ENCODE measurements around the gene LIN28B.

Gene LIN28B

GRCh38 chr6:105116150-105116549, 159.2 kb downstream of the LIN28B start:
- no peak overlapping the region for H3K4me3 ChIP-seq (ENCODE audit: low read depth in 1 of 2, low read length in 2 of 2)
- H3K27me3 ChIP-seq (ENCODE audit: control insufficient read depth in 1 of 2, insufficient read depth in 2 of 2, low read length in 2 of 2): no peaks in the 10 kb centered on the region
- peaks cover 38% of the 10 kb centered on the region for H3K36me3 ChIP-seq (ENCODE audit: insufficient read depth, low read length)
- no peak overlapping the region for H3K27ac ChIP-seq (ENCODE audit: low read depth, low read length)
- H3K9me3 ChIP-seq (ENCODE audit: low read length): no peaks in the 10 kb centered on the region
- H3K4me1 ChIP-seq (ENCODE audit: insufficient read depth, low read length): peaks cover 5% of the 10 kb centered on the region
- no peak overlapping the region for H3K9ac ChIP-seq (ENCODE audit: low read length)

GRCh38 chr6:105120570-105120969, 163.7 kb downstream of the LIN28B start:
- Histone ChIP-seq H3K27ac (ENCODE audit: low read depth, low read length) (no peak overlapping the region), H3K4me1 (ENCODE audit: insufficient read depth, low read length) (no peaks in the 10 kb centered on the region), H3K4me3 (ENCODE audit: low read depth in 1 of 2, low read length in 2 of 2) (no peak overlapping the region), H3K27me3 (ENCODE audit: control insufficient read depth in 1 of 2, insufficient read depth in 2 of 2, low read length in 2 of 2) (no peaks in the 10 kb centered on the region), H3K36me3 (ENCODE audit: insufficient read depth, low read length) (peaks cover 49% of the 10 kb centered on the region), H3K9ac (ENCODE audit: low read length) (no peak overlapping the region), H3K9me3 (ENCODE audit: low read length) (no peaks in the 10 kb centered on the region)

- H3K27me3 ChIP-seq (ENCODE audit: control insufficient read depth in 1 of 2, insufficient read depth in 2 of 2, low read length in 2 of 2): no peaks in the 10 kb centered on the region
- H3K4me3 ChIP-seq (ENCODE audit: low read depth in 1 of 2, low read length in 2 of 2): no peak overlapping the region
- peaks cover 41% of the 10 kb centered on the region for H3K36me3 ChIP-seq (ENCODE audit: insufficient read depth, low read length)
- no peak overlapping the region for H3K27ac ChIP-seq (ENCODE audit: low read depth, low read length)
- H3K9ac ChIP-seq (ENCODE audit: low read length): no peak overlapping the region
- H3K9me3 ChIP-seq (ENCODE audit: low read length): no peaks in the 10 kb centered on the region
- H3K4me1 ChIP-seq (ENCODE audit: insufficient read depth, low read length): no peaks in the 10 kb centered on the region
Measured at GRCh38 chr6:105121981-105122380, 165.1 kb downstream of the LIN28B start.

- peaks cover 35% of the 10 kb centered on the region for H3K36me3 ChIP-seq (ENCODE audit: insufficient read depth, low read length)
Measured at GRCh38 chr6:105122717-105123116, 165.8 kb downstream of the LIN28B start.

More at GRCh38 chr6:105122717-105123116, 165.8 kb downstream of the LIN28B start:
- H3K4me3 ChIP-seq (ENCODE audit: low read depth in 1 of 2, low read length in 2 of 2): no peak overlapping the region
- no peak overlapping the region for H3K9ac ChIP-seq (ENCODE audit: low read length)
- H3K9me3 ChIP-seq (ENCODE audit: low read length): no peaks in the 10 kb centered on the region
- H3K4me1 ChIP-seq (ENCODE audit: insufficient read depth, low read length): no peaks in the 10 kb centered on the region
- no peaks in the 10 kb centered on the region for H3K27me3 ChIP-seq (ENCODE audit: control insufficient read depth in 1 of 2, insufficient read depth in 2 of 2, low read length in 2 of 2)
- H3K27ac ChIP-seq (ENCODE audit: low read depth, low read length): no peak overlapping the region

Measured in muscle layer of colon (tissue), 2 donors.